Cardiac fibroblast (primary cell): Measurements from ENCODE around the gene TSSK2.

Source experiments
- DNase-seq, 2 donors: peaks; one replicate each; pipeline versions ENCODE4 v3.0.0 to v3.0.0-alpha.2; 2010; ENCODE audit warnings: low read depth in 2 of 2
- H3K4me3 ChIP-seq, 2 donors: replicated peaks in 1 of 2; 1 replicate in 1 of 2; 2 replicates in 1 of 2; pipeline ENCODE4 v1.5.1; 2011; ENCODE audit warnings: low read depth in 2 of 2, low read length in 2 of 2, mild to moderate bottlenecking in 2 of 2, moderate library complexity in 1 of 2
- TF ChIP-seq, protein P1 (sequence below): IDR thresholded peaks from one replicate; pipeline ENCODE4 v1.5.1; 2011; ENCODE audit warnings: low read depth, mild to moderate bottlenecking, low read length, inconsistent platforms

TSSK2 gene

DNA sequence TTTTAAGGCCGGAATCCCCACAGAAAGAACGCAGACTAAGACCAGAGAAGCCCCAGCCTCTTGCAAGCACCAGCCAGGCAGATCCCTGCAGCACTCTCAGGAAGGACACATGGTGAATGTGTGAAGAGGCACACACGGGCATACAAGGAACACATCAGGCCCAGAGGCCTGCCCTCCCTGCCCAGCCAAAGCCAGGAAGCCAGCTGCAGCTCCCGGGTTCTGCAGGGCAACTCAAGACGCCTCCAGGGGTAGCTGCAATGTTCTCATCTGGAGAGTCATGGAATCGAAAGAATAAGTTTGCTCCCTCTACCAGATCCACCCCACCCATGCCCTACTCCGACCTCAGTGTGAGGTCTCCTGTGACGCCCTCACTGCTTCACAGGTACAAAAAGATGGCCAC, 11.2 kb upstream of the TSSK2 start:
- H3K4me3 ChIP-seq = no peak overlapping the region
- TF ChIP-seq, protein P1, sequence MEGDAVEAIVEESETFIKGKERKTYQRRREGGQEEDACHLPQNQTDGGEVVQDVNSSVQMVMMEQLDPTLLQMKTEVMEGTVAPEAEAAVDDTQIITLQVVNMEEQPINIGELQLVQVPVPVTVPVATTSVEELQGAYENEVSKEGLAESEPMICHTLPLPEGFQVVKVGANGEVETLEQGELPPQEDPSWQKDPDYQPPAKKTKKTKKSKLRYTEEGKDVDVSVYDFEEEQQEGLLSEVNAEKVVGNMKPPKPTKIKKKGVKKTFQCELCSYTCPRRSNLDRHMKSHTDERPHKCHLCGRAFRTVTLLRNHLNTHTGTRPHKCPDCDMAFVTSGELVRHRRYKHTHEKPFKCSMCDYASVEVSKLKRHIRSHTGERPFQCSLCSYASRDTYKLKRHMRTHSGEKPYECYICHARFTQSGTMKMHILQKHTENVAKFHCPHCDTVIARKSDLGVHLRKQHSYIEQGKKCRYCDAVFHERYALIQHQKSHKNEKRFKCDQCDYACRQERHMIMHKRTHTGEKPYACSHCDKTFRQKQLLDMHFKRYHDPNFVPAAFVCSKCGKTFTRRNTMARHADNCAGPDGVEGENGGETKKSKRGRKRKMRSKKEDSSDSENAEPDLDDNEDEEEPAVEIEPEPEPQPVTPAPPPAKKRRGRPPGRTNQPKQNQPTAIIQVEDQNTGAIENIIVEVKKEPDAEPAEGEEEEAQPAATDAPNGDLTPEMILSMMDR = no peak
- no peak for DNase-seq

DNA sequence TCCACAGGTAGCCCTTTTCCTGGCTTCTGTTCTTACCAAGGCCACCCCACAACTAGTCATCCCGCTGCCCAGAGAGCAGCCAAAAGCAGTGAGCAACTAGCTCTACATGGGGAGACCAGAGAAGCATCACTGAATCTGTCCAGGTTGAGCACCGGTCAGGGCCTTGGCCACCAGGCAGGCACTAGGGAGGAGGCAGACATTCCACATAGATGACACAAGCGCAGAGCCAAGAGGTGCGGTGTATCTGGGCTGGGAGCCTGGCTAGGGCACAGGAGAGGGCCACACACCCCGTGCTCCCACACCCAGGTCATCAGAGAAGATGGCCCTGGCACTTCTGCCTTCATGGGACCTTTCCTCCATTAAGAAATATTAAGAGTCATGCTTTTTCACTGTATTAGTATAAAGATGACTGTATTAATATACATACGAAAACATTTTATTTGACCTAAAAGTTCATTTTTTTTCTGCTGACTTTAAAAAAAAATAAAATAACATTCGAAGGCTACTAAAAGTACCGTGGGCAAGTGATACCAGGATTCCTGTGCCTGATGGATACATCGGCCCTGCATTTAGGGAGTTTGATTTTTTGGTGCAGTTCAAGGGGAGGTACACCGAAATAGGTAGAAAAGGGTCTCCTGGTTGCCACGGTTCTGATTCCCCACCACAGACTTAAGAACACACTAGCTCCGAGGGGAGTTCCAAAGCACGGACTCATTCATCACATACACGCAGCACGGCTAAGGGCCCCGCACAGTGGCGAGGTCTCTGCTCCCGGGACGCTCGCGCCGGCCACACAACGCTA, 10.1 kb upstream of the TSSK2 start:
- peak; percentile 21 to 57 for DNase-seq
- H3K4me3 ChIP-seq = peak overlapping the region; percentile 89 to 96
- TF ChIP-seq, protein P1 = no peak

DNA sequence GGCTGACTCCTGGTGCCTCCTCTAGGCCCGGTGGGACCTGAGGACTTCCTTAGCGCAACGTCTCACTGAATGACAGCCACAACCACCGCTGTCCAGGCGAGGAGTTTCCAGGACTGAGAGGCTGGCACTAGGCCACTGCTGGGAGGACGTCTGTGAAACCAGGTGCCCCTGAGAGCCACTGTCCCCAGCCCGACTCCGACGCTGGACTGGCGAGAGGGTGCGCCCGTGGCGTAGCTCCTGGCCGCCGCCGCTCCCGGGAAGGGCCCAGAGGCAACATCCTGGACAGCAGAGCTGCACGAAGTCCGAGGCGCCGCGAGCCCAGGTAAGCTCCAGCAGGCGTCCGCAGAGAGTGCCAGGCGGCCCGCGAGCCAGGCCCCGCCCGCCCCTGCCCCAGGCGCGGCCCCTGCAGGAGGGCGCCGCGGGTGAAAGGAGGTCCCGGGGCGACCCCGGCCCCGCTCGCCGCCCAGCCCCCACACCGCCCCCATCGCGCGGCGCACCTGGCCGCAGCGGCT, 9.4 kb upstream of the TSSK2 start:
- TF ChIP-seq, protein P1 = no peak
- H3K4me3 ChIP-seq = peak overlapping the region; percentile 89 to 96
- DNase-seq = peak; percentile 31 to 50

DNA sequence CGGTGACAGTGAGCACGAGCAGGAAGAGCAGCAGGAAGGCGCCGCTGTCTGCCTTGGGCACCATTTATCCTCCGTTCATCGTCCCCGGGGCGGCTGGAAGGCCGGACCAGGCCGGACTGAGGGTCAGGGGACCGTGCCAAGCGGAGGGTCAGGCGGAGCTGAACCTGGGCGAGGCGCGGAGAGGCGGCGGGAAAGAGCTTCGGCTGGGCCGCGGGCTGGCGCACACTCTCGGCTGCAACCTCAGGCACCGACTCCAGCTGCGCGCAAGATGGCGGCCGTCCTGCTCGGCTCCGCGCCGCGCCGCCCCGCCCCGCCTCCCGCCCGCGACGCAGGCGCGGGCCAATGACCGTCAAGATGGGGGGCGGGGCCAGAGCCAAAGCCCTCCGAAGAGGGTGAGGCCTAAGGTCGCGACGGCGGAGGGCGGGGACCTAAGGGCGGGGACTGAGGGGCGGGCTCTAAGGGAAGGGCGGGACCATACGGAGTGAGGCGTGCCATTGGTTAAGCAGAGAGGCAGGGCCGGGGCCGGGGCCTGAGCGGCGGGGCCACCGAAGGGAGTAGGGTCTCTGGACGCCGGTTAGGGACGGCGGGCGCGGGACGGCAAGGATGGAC, 8.9 kb upstream of the TSSK2 start, which contains the start of gene DGCR2:
Gene DGCR2 (minus strand): TSS at position 270 of the 609 bp plus-strand sequence. CDS start 206 bp downstream, at position 64.
- peak within 1 kb of the TSS; percentile 89 to 96 for H3K4me3 ChIP-seq
- DNase-seq = peak; percentile 96 to 97
- TF ChIP-seq, protein P1 = no peak

DNA sequence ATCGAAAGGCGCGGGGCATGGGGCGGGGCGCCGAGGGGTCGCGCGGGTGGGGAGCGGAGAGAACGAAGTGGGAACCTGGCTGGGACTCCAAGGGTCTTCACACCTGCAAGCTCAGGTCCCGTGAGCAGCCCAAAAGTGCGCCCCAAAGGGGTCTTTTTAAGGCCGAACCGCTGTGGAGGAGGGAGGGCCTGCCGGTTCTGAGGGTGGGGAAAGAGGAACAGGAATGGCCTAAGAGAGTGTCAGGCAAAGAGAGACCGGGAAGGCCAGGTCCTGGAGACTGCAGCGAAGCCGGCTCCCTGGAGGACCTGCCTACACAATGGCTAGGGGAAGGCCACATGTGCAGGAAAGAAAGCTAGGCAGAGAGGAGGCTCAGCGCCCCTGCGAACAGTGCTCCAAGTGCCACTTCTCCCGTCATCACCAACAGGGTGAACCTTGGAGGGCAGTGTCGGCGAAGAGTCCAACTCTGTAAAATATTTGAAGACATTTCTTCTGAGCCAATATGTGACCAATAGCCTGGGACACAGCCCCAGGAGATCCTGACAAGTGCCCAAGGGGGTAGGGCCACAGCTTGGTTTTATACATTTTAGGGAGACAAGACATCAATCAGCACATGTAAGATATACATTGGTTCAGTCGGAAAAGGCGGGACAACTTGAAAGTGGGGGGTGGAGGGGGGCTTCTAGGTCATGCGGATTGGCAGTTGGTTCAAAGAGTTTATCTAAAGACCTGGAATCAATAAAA, 8.2 kb upstream of the TSSK2 start:
- TF ChIP-seq, protein P1 = no peak
- H3K4me3 ChIP-seq = peak overlapping the region; percentile 47 to 53
- DNase-seq = peak in 1 of 2 donors; percentile 27

DNA sequence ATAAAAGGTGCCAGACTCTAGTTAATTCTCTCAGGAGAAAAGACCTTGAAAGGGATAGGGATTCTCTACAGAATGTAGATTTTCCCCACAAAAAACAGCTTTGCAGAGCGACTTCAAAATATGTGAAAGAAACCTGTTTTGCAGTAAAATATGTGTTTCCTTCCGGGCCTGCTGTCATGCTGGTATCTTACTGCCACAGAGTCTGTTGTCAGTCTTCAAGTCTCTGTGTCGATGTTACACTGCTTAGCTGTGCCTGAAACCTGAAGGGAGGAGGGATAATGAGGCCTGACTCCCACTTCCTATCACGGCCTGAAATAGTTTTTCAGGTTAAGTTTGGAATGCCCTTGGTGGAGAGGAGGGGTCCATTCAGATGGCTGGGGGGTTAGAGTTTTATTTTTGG, 7.2 kb upstream of the TSSK2 start:
- H3K4me3 ChIP-seq = no peak overlapping the region
- TF ChIP-seq, protein P1 = no peak
- no peak for DNase-seq
